GM10266 (cell line): ENCODE measurements around the gene KCNH6.
A peak's percentile ranks its signal among the peaks of the same experiment; 100 is the strongest.

Experiments
- DNase-seq: peaks from one replicate; pipeline ENCODE4 v3.0.0; 2012; ENCODE audit errors: extremely low spot score
- CTCF ChIP-seq: IDR thresholded peaks from 2 replicates; pipeline ENCODE4 v1.5.1; 2012; ENCODE audit warnings: mild to moderate bottlenecking, low read depth; ENCODE audit not compliant: control insufficient read depth, insufficient read depth; ENCODE audit errors: missing control alignments

KCNH6 gene

GRCh38 chr17:63476854-63477479, 46.2 kb upstream of the KCNH6 start, which contains the start of gene ACE:
Gene ACE (plus strand): TSS chr17:63477061. CDS start chr17:63477095, 34 bp downstream.
- DNase-seq, result peak; percentile 72
- TF ChIP-seq CTCF, result no peak

GRCh38 chr17:63477480-63478440, 45.4 kb upstream of the KCNH6 start:
- no peak for TF ChIP-seq CTCF
- DNase-seq, result peak; percentile 47

- TF ChIP-seq CTCF, result peak; percentile 88
- DNase-seq, result peak; percentile 93
These were observed 44.2 kb upstream of the KCNH6 start for GRCh38 chr17:63478814-63479494.

GRCh38 chr17:63479495-63480184, 43.5 kb upstream of the KCNH6 start:
- no peak for TF ChIP-seq CTCF

GRCh38 chr17:63480192-63480784, 42.9 kb upstream of the KCNH6 start:
- no peak for DNase-seq
- TF ChIP-seq CTCF, result no peak

More at GRCh38 chr17:63479495-63480184, 43.5 kb upstream of the KCNH6 start:
- no peak for DNase-seq

- TF ChIP-seq CTCF, result no peak
- no peak for DNase-seq
These were observed 42.2 kb upstream of the KCNH6 start for GRCh38 chr17:63480826-63481487.
